Heart right ventricle (tissue), 16 donors: Measurements from ENCODE around the gene RPS19. TPM values are rescaled to one million over a fixed set of nuclear protein-coding genes. Genes with fewer than 3 reads are reported as not detected.
"Not testable (repeated sequence)": the region's sequence is repeated elsewhere in the genome, so short reads cannot be mapped to it uniquely, and the experiment has no call there.

Source experiments
- ATAC-seq, 8 donors: fragments of 200-7000 bp; cut with Tn5 transposase; one replicate each; pipeline ENCODE4 v1.9.1; 2020; ENCODE audit warnings: mild to moderate bottlenecking in 8 of 8, moderate library complexity in 8 of 8, moderate number of reproducible peaks in 1 of 8
- DNase-seq, 2 donors: peaks; one replicate each; pipeline ENCODE4 v3.0.0-alpha.2; 2020
- H3K27ac ChIP-seq, 10 donors: fragments of 200-600 bp; sonication (generic) in 2 of 10; one replicate each; pipeline versions ENCODE4 v1.5.0 to v1.8.0; 2020 to 2022; ENCODE audit warnings: mild to moderate bottlenecking in 3 of 10
- H3K27me3 ChIP-seq, 7 donors: fragments of 200-600 bp; one replicate each; pipeline ENCODE4 v1.8.0; 2021 to 2022; ENCODE audit warnings: mild to moderate bottlenecking in 2 of 7
- H3K36me3 ChIP-seq, 9 donors: fragments of 200-600 bp; sonication (generic) in 1 of 9; one replicate each; pipeline versions ENCODE4 v1.5.0 to v1.8.0; 2020 to 2022; ENCODE audit warnings: mild to moderate bottlenecking in 2 of 9
- H3K4me1 ChIP-seq, 9 donors: fragments of 200-600 bp; sonication (generic) in 1 of 9; one replicate each; pipeline versions ENCODE4 v1.5.0 to v1.8.0; 2020 to 2022; ENCODE audit warnings: mild to moderate bottlenecking in 4 of 9
- H3K4me3 ChIP-seq, 10 donors: fragments of 200-600 bp; sonication (generic) in 2 of 10; one replicate each; pipeline versions ENCODE4 v1.5.0 to v1.8.0; 2020 to 2022; ENCODE audit warnings: mild to moderate bottlenecking in 7 of 10, moderate library complexity in 2 of 10
- H3K9me3 ChIP-seq, 11 donors: fragments of 200-600 bp in 10 of 11; sonication (generic) in 2 of 11; one replicate each; pipeline versions ENCODE4 v1.5.0 to v1.8.0; 2013 to 2022; ENCODE audit warnings: mild to moderate bottlenecking in 2 of 11, control low read depth in 1 of 11, moderate library complexity in 1 of 11
- WGBS, 2 donors: extraction: QIAGEN DNeasy Blood & Tissue Kit; methylation state at CpG; one replicate each; pipeline ENCODE4 v1.1.7; 2013; ENCODE audit warnings: inconsistent platforms in 1 of 2; 5-methylcytosine and 5-hydroxymethylcytosine counted together
- intact Hi-C, 10 donors: fragments of 100-400 bp; cut with DNase I; formaldehyde crosslinking; loops; one replicate each; pipeline versions ENCODE4 v1.11.1 to v1.14.2; 2022
- polyA plus RNA-seq, 2 donors: library from polyadenylated mRNA; stranded (reverse); fragments of 200-250 nt; gene quantifications; one replicate each; pipeline ENCODE4 v1.2.3, GENCODE V29; 2013
- total RNA-seq, 10 donors: library from RNA; stranded (reverse); fragmentation: NEBNext Ultra II Directional in 3 of 10; extraction: Animal tissue kit (Norgen Biotek cat#: 25700) in 3 of 10; gene quantifications; one replicate each; pipeline versions ENCODE4 v1.2.1 to v1.2.4, GENCODE V29; 2021 to 2023
- TF ChIP-seq, protein P1 (sequence below), 9 donors: fragments of 200-600 bp; sonication (generic) in 2 of 9; IDR thresholded peaks; one replicate each; pipeline versions ENCODE4 v1.5.0 to v1.8.0; 2021 to 2022; ENCODE audit warnings: antibody characterized with exemption in 9 of 9, mild to moderate bottlenecking in 5 of 9, moderate library complexity in 1 of 9
- donor health status: Arrhythmogenic right ventricular cardiomyopathy.
- donor health status: ischemic (EF 13 %, LVEDD 7.1; RV severe dilation, severe dysfunction).
- donor health status: healthy with polysubstance abuse.
- donor health status: DM: no; HTN: yes; CAD: no.
- donor health status: DM: no; HTN: no; CAD: no.
- donor health status: ischemic (EF 25% LVEDD 6.9; RV normal size, moderate dysfunction).
- donor health status: ischemic (EF 25% LVEDD 5.7; RV mildly dilated, moderate dysfunction).
- donor health status: healthy.
- donor health status: DM: yes; HTN: yes; CAD: no.
- donor health status: Ischemic cardiomyopathy.
- donor health status: ischemic (EF 35%, LVEDD 5.7; RV mildly dilated, moderate dysfunction).
- donor health status: nonischemic (EF 11% LVEDD 7.7; RV severe dilation, severe dysfunction).
- donor health status: DM: yes; HTN: yes; CAD: no.
- donor health status: PGD.
- donor health status: ischemic (EF 29% LVEDD 5.4; RV normal size, mild dysfunction).
- donor health status: nonischemic (EF 23%, LVEDD 6.1; RV moderate dilation, normal function).

RPS19 gene
- total and polyA plus RNA-seq, 12 donors, result 446 to 1,996 (median 596) TPM

- Histone ChIP-seq H3K9me3 (no peaks in the 10 kb centered on the region), H3K4me1 (peaks cover 0 to 96% (median 43%) of the 10 kb centered on the region in 9 donors), H3K27ac (peak overlapping the region in 7 of 10 donors; percentile 21 to 78 (median 64)), H3K36me3 (peaks cover 0 to 51% (median 32%) of the 10 kb centered on the region in 9 donors), H3K4me3 (no peak overlapping the region), H3K27me3 (no peaks in the 10 kb centered on the region)
- WGBS, 2 donors, result 86 to 88% methylated on average over 12 of the region's 12 CpGs
- TF ChIP-seq, protein P1, sequence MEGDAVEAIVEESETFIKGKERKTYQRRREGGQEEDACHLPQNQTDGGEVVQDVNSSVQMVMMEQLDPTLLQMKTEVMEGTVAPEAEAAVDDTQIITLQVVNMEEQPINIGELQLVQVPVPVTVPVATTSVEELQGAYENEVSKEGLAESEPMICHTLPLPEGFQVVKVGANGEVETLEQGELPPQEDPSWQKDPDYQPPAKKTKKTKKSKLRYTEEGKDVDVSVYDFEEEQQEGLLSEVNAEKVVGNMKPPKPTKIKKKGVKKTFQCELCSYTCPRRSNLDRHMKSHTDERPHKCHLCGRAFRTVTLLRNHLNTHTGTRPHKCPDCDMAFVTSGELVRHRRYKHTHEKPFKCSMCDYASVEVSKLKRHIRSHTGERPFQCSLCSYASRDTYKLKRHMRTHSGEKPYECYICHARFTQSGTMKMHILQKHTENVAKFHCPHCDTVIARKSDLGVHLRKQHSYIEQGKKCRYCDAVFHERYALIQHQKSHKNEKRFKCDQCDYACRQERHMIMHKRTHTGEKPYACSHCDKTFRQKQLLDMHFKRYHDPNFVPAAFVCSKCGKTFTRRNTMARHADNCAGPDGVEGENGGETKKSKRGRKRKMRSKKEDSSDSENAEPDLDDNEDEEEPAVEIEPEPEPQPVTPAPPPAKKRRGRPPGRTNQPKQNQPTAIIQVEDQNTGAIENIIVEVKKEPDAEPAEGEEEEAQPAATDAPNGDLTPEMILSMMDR (IDR thresholded peaks at IDR 0.05), result no peak
- no peak for ATAC-seq
- intact Hi-C loops, result loop anchor here (2.0 to 10.0 kb wide), 8 partner anchors 60 to 85 kb away; partner anchors contain the start of gene RABAC1 (in 3 of the 10)
- no peak for DNase-seq
These were observed 12.3 kb downstream of the RPS19 start for GRCh38 chr19:41872384-41872774.

GRCh38 chr19:41872775-41873647 is 13.0 kb downstream of the RPS19 start:
- peak overlapping the region in 4 of 10 donors; percentile 1 to 78 (median 38) for H3K27ac ChIP-seq
- H3K9me3 ChIP-seq, result no peaks in the 10 kb centered on the region
- H3K4me1 ChIP-seq, result peaks cover 0 to 96% (median 37%) of the 10 kb centered on the region in 9 donors
- peak; percentile 46 to 75 (median 67) for ATAC-seq
- H3K4me3 ChIP-seq, result no peak overlapping the region
- peaks cover 0 to 45% (median 32%) of the 10 kb centered on the region in 9 donors for H3K36me3 ChIP-seq
- intact Hi-C loops, result loop anchor here (1.0 to 10.0 kb wide), 9 partner anchors 59 to 84 kb away; partner anchors contain the start of gene RABAC1 (in 3 of the 10)
- peak; percentile 47 to 61 for DNase-seq
- H3K27me3 ChIP-seq, result no peaks in the 10 kb centered on the region
- WGBS, 2 donors, result 51 to 59% methylated on average over 18 of the region's 18 CpGs
- TF ChIP-seq, protein P1 (IDR thresholded peaks at IDR 0.05), result peak; percentile 29 to 77 (median 71)

DNA sequence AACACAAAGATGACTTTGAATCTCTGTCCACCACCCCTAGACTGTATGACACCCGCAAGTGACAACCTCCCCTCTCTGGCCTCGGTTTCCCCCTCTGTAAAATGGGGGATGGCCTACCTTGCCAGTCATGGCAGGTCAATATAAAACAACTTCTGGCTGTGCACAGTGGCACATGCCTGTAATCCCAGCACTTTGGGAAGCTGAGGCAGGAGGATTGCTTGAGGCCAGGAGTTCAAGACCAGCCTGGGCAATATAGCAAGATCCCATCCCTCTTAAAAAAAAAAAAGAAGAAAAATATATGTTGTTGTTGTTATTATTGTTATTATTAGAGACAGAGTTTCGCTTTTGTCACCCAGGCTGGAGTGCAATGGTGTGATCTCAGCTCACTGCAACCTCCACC is 15.9 kb downstream of the RPS19 start:
- peak overlapping the region in 1 of 10 donors; percentile 86 for H3K27ac ChIP-seq
- not testable (repeated sequence) for H3K27me3 ChIP-seq, H3K4me3 ChIP-seq, ATAC-seq, H3K9me3 ChIP-seq, DNase-seq
- H3K4me1 ChIP-seq, result peaks cover 0 to 74% (median 24%) of the 10 kb centered on the region in 9 donors
- WGBS, 2 donors, result 81 to 86% methylated on average over 3 of the region's 3 CpGs
- intact Hi-C loops, result loop anchor here in 3 of 10 donors (5.0 to 10.0 kb wide), 2 partner anchors 59 to 61 kb away; no protein-coding TSS in a partner anchor
- H3K36me3 ChIP-seq, result peaks cover 0 to 16% (median 13%) of the 10 kb centered on the region in 9 donors

DNA sequence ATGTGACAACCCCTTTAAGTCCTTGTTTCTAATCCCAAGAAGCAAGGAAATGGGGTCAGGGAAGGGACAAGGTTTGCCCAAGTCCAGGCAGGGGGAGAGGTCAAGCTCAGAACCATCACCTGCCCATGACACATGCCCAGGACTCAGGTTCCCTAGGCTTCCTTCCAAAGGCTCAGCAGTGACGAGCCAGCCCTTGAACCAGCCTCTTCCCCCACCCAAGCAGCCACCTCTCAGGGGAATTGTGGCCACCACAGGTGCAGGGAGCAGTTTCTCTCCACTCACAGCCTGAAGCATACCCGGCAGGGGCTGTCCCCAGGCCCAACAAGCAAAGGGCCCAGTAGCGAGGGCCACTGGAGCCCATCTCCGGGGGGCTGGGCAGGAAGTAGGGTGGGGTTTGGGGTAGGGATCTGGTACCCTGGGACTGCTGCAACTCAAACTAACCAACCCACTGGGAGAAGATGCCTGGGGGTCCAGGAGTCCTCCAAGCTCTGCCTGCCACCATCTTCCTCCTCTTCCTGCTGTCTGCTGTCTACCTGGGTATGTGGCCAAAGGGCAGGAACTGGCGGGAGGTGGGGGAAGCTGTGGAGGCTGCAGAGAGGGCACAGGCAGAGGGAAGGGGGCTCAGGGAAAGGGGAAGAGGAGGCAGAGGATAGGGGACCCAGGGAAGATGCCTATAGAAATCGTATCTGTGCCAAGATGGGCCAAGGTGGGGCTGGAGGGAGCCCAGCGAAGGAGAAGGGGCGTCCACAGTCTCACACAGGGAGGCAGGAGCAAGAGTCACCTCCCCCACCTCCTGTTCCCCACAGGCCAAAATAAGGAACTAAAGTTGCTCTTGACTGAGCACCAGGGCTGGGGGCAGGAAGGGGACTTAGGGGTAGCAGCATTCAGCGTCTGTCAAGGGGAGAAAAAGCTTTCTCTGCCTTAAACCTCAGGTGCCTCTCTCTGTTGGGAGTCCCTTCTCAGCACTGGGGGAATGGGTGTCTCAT is 17.1 kb downstream of the RPS19 start, which contains the start of gene CD79A:
CD79A (plus strand) TSS at position 433 of the 986 bp plus-strand sequence; CDS start at position 459, 26 bp downstream.
- no peaks in the 10 kb centered on the region for H3K9me3 ChIP-seq
- intact Hi-C loops, result loop anchor here in 3 of 10 donors (5.0 to 10.0 kb wide), 2 partner anchors 58 to 60 kb away; no protein-coding TSS in a partner anchor
- 65 to 73% methylated on average over 9 of the region's 9 CpGs for WGBS, 2 donors
- H3K27me3 ChIP-seq, result no peaks in the 10 kb centered on the region
- no peak for DNase-seq
- peak within 1 kb of the TSS in 1 of 10 donors; percentile 86 for H3K27ac ChIP-seq
- no peak within 1 kb of the TSS for H3K4me3 ChIP-seq
- TF ChIP-seq, protein P1 (IDR thresholded peaks at IDR 0.05), result no peak
- peaks cover 0 to 68% (median 15%) of the 10 kb centered on the region in 9 donors for H3K4me1 ChIP-seq
- no peak for ATAC-seq
- peaks cover 0 to 4% (median 2%) of the 10 kb centered on the region in 9 donors for H3K36me3 ChIP-seq
